ENCODE results near the gene EOLA1. TPM values are rescaled to one million over a fixed set of nuclear protein-coding genes. Genes with fewer than 3 reads are reported as not detected.

Gene EOLA1
- polyA plus RNA-seq, 2 of the 4 experiments (the other 2 are of a cell fraction): 14.5 to 23.3 TPM

- ChIA-PET POLR2A (interaction anchor here (0.6 kb wide), 1 partner anchor 26 kb away, joined by 3 read pairs; no protein-coding TSS in a partner anchor), CTCF (interaction anchor here (0.7 to 4.3 kb wide), 2 partner anchors 8 to 27 kb away, joined by 3 to 40 read pairs; partner anchors contain the start of gene EOLA1)
- ATAC-seq: no peak
- no peak overlapping the region for H3K27ac ChIP-seq
- FAIRE-seq: no peak
- H3K9me3 ChIP-seq: no peaks in the 10 kb centered on the region
- 90% methylated on average over 8 of the region's 9 CpGs for WGBS (ENCODE audit: missing lambda C conversion rate)
- H3K4me2 ChIP-seq: no peak overlapping the region
- no peak for DNase-seq (ENCODE audit: low read depth in 1 of 2, low spot score in 1 of 2)
- H3K4me3 ChIP-seq: no peak overlapping the region
- TF ChIP-seq RFX5 (IDR thresholded peaks at IDR 0.05) (no peak), JUN (IDR thresholded peaks at IDR 0.05) (no peak), EP300 (IDR thresholded peaks at IDR 0.05) (no peak), BCL3 (IDR thresholded peaks at IDR 0.05) (no peak), EHF (CRISPR knock-in tag; IDR thresholded peaks at IDR 0.05) (no peak), EHMT2 (IDR thresholded peaks at IDR 0.05; ENCODE audit: low read depth) (no peak), FOSB (CRISPR knock-in tag; IDR thresholded peaks at IDR 0.05) (no peak), CEBPB (IDR thresholded peaks at IDR 0.05) (no peak), KDM1A (IDR thresholded peaks at IDR 0.05; ENCODE audit: low read depth) (no peak), ESRRA (IDR thresholded peaks at IDR 0.05; ENCODE audit: borderline replicate concordance, low read length) (no peak), NPAS2 (CRISPR knock-in tag; IDR thresholded peaks at IDR 0.05; ENCODE audit: borderline replicate concordance) (no peak), NFE2L2 (conservative IDR thresholded peaks at IDR 0.05; ENCODE audit: low read length) (no peak), TFCP2L1 (CRISPR knock-in tag; IDR thresholded peaks at IDR 0.05) (no peak)
- H3K4me1 ChIP-seq: no peaks in the 10 kb centered on the region
Measured at GRCh38 chrX:149513825-149514428, 26.9 kb upstream of the EOLA1 start.

- CTCF ChIA-PET: interaction anchor here (0.8 to 1.1 kb wide), 2 partner anchors 10 to 12 kb away, joined by 3 to 4 read pairs; no protein-coding TSS in a partner anchor
- DNase-seq (ENCODE audit: low read depth in 1 of 2, low spot score in 1 of 2) (no peak), ATAC-seq (no peak), FAIRE-seq (no peak)
- no peak for TF ChIP-seq PHF8 (IDR thresholded peaks at IDR 0.05; ENCODE audit: borderline replicate concordance, low read depth)
- no peak for TF ChIP-seq MAFK (IDR thresholded peaks at IDR 0.05; ENCODE audit: partially characterized antibody)
- TF ChIP-seq CBX8 (IDR thresholded peaks at IDR 0.05): no peak
- TF ChIP-seq ATOH8 (CRISPR knock-in tag; IDR thresholded peaks at IDR 0.05; ENCODE audit: low read depth): no peak
- TF ChIP-seq SREBF2 (IDR thresholded peaks at IDR 0.05): no peak
- no peak for TF ChIP-seq HDAC2 (IDR thresholded peaks at IDR 0.05)
- no peak for TF ChIP-seq HOXB13 (CRISPR knock-in tag; IDR thresholded peaks at IDR 0.05; ENCODE audit: low read depth)
- POLR2A ChIA-PET: no interaction called here
- H3K27ac ChIP-seq: no peak overlapping the region
- whole genome bisulfite sequencing (ENCODE audit: missing lambda C conversion rate): 62% methylated on average over 4 of the region's 4 CpGs
- no peak overlapping the region for H3K4me3 ChIP-seq
- no peaks in the 10 kb centered on the region for H3K4me1 ChIP-seq
- H3K4me2 ChIP-seq: no peak overlapping the region
- no peaks in the 10 kb centered on the region for H3K9me3 ChIP-seq
Measured at GRCh38 chrX:149515954-149516602, 24.7 kb upstream of the EOLA1 start.

GRCh38 chrX:149516604-149517003, 24.2 kb upstream of the EOLA1 start:
- Histone ChIP-seq H3K4me1 (no peaks in the 10 kb centered on the region), H3K27ac (no peak overlapping the region), H3K4me3 (no peak overlapping the region), H3K9me3 (no peaks in the 10 kb centered on the region), H3K4me2 (no peak overlapping the region)
- TF ChIP-seq GATA3 (IDR thresholded peaks at IDR 0.05; ENCODE audit: borderline replicate concordance) (no peak), JUN (IDR thresholded peaks at IDR 0.05) (no peak), HEYL (CRISPR knock-in tag; IDR thresholded peaks at IDR 0.05) (no peak), ZSCAN20 (CRISPR knock-in tag; IDR thresholded peaks at IDR 0.05) (no peak), RCOR1 (IDR thresholded peaks at IDR 0.05; ENCODE audit: low read depth, low read length) (no peak), CBX8 (IDR thresholded peaks at IDR 0.05) (no peak), SMC3 (IDR thresholded peaks at IDR 0.05) (no peak), CHD2 (IDR thresholded peaks at IDR 0.05; ENCODE audit: low read length, partially characterized antibody) (no peak), NPAS2 (CRISPR knock-in tag; IDR thresholded peaks at IDR 0.05; ENCODE audit: borderline replicate concordance) (no peak), ZFP36 (IDR thresholded peaks at IDR 0.05; ENCODE audit: borderline replicate concordance, partially characterized antibody) (no peak), KDM1A (IDR thresholded peaks at IDR 0.05; ENCODE audit: low read depth) (no peak), FOSL2 (IDR thresholded peaks at IDR 0.05) (no peak), FOSL2 (CRISPR knock-in tag; IDR thresholded peaks at IDR 0.05) (no peak)
- 100% methylated on average over 2 of the region's 2 CpGs for WGBS (ENCODE audit: missing lambda C conversion rate)
- no peak for DNase-seq (ENCODE audit: low read depth in 1 of 2, low spot score in 1 of 2)
- CTCF ChIA-PET: no interaction called here
- no peak for ATAC-seq
- POLR2A ChIA-PET: no interaction called here
- no peak for FAIRE-seq
